ENCODE measurements around the gene RPL4.

Gene RPL4

GRCh38 chr15:66497502-66498455 lies 6.9 kb downstream of the RPL4 start, which contains the start of gene SNAPC5:
Gene SNAPC5 (minus strand): TSS chr15:66497762. CDS start chr15:66497731, 31 bp downstream.
- Histone ChIP-seq H3K27ac (peak within 1 kb of the TSS; percentile 86), H3K4me1 (ENCODE audit: control insufficient read depth in 1 of 2, insufficient read depth in 1 of 2, low read depth in 1 of 2, low read length in 1 of 2) (peaks cover 26 to 37% of the 10 kb centered on the region in 2 experiments), H3K36me3 (peaks cover 38% of the 10 kb centered on the region), H3K27me3 (no peaks in the 10 kb centered on the region), H3K9me3 (no peaks in the 10 kb centered on the region), H3K4me3 (ENCODE audit: low read depth in 1 of 2, low read length in 1 of 2) (peak within 1 kb of the TSS; percentile 73 to 81)
- peak; percentile 96 for TF ChIP-seq CTCF (IDR thresholded peaks at IDR 0.05)

- H3K4me1 ChIP-seq (ENCODE audit: control insufficient read depth in 1 of 2, insufficient read depth in 1 of 2, low read depth in 1 of 2, low read length in 1 of 2) = peaks cover 27 to 37% of the 10 kb centered on the region in 2 experiments
- peaks cover 41% of the 10 kb centered on the region for H3K36me3 ChIP-seq
- no peaks in the 10 kb centered on the region for H3K9me3 ChIP-seq
- H3K27ac ChIP-seq = peak overlapping the region; percentile 86
- no peak for TF ChIP-seq CTCF (IDR thresholded peaks at IDR 0.05)
- no peaks in the 10 kb centered on the region for H3K27me3 ChIP-seq
- H3K4me3 ChIP-seq (ENCODE audit: low read depth in 1 of 2, low read length in 1 of 2) = peak overlapping the region; percentile 73 to 81
Measured at GRCh38 chr15:66496951-66497501, 7.6 kb downstream of the RPL4 start.

DNA sequence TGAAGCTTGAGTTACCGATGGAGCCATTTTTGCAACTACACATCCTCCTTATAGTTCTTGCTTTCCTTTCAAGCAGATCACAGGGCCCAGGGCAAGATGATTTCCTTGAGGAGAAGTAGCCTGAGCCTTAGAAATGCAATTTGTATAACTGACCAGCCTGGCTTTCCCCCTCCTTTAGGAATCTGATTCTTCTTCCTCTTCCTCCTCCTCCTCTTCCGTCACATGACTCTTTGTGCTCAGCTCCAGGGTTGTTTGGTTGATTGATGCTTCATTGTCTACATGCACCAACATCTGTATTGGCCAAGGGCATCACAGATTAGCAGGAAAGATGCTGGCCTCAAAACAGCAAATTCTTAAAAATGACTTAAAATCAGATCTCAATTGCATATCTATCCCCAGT lies 10.4 kb downstream of the RPL4 start:
- Histone ChIP-seq H3K27me3 (no peaks in the 10 kb centered on the region), H3K27ac (peak overlapping the region; percentile 38), H3K9me3 (no peaks in the 10 kb centered on the region), H3K4me3 (ENCODE audit: low read depth in 1 of 2, low read length in 1 of 2) (no peak overlapping the region), H3K36me3 (peaks cover 47% of the 10 kb centered on the region), H3K4me1 (ENCODE audit: control insufficient read depth in 1 of 2, insufficient read depth in 1 of 2, low read depth in 1 of 2, low read length in 1 of 2) (peaks cover 32 to 36% of the 10 kb centered on the region in 2 experiments)
- no peak for TF ChIP-seq CTCF (IDR thresholded peaks at IDR 0.05)

DNA sequence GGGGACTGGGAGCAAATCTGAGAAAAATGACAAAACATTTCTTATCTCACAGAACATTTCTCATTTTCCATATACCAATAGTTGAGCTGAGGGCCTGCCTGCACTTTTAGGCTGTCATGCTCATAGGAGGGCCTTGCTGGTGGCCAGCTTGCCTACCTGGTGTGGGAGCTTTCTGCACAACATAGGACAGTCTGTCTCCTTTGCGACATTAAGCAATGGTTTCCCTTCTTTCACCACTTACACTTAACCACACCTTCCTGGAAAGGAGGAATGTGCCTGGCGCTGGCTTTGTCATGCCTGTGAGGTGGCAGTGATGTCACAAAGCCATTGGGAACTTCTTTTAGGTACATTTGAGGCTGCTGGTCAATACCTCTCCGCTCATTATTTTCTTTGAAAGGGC lies 12.8 kb downstream of the RPL4 start:
- Histone ChIP-seq H3K36me3 (peaks cover 71% of the 10 kb centered on the region), H3K4me3 (ENCODE audit: low read depth in 1 of 2, low read length in 1 of 2) (no peak overlapping the region), H3K27ac (no peak overlapping the region), H3K9me3 (no peaks in the 10 kb centered on the region), H3K4me1 (ENCODE audit: control insufficient read depth in 1 of 2, insufficient read depth in 1 of 2, low read depth in 1 of 2, low read length in 1 of 2) (peaks cover 18 to 25% of the 10 kb centered on the region in 2 experiments), H3K27me3 (no peaks in the 10 kb centered on the region)
- TF ChIP-seq CTCF (IDR thresholded peaks at IDR 0.05) = no peak

GRCh38 chr15:66489179-66489791 lies 15.4 kb downstream of the RPL4 start:
- Histone ChIP-seq H3K9me3 (no peaks in the 10 kb centered on the region), H3K4me1 (ENCODE audit: control insufficient read depth in 1 of 2, insufficient read depth in 1 of 2, low read depth in 1 of 2, low read length in 1 of 2) (peaks cover 15 to 16% of the 10 kb centered on the region in 2 experiments), H3K27me3 (no peaks in the 10 kb centered on the region), H3K36me3 (peaks cover 92% of the 10 kb centered on the region), H3K4me3 (ENCODE audit: low read depth in 1 of 2, low read length in 1 of 2) (no peak overlapping the region), H3K27ac (no peak overlapping the region)
- no peak for TF ChIP-seq CTCF (IDR thresholded peaks at IDR 0.05)

Data from neutrophil (primary cell).